ENCODE data around the gene PSAT1. TPM values are rescaled to one million over a fixed set of nuclear protein-coding genes. Genes with fewer than 3 reads are reported as not detected.

Gene PSAT1
- total RNA-seq, 1 experiment from 2014 or later: 112 TPM

GRCh38 chr9:78354324-78354973 is 57.5 kb downstream of the PSAT1 start:
- Mint-ChIP-seq H3K27ac (ENCODE audit: unreplicated experiment) (no peak overlapping the region), H3K27me3 (ENCODE audit: insufficient read depth, unreplicated experiment) (no peaks in the 10 kb centered on the region), H3K4me1 (ENCODE audit: low read depth, unreplicated experiment) (no peaks in the 10 kb centered on the region), H3K36me3 (ENCODE audit: insufficient read depth, unreplicated experiment) (no peaks in the 10 kb centered on the region), H3K9me3 (ENCODE audit: unreplicated experiment) (no peaks in the 10 kb centered on the region), H3K4me3 (ENCODE audit: unreplicated experiment) (no peak overlapping the region)
- intact Hi-C loops (cut with micrococcal nuclease; ENCODE audit: unreplicated experiment): no loop called here
- Histone ChIP-seq H3K4me1 (no peaks in the 10 kb centered on the region), H3K27me3 (replicated peaks; ENCODE audit: control insufficient read depth, insufficient read depth, low read length) (no peaks in the 10 kb centered on the region), H3K4me3 (ENCODE audit: low read depth, low read length) (no peak overlapping the region), H3K9me3 (no peaks in the 10 kb centered on the region), H3K36me3 (ENCODE audit: control insufficient read depth, insufficient read depth, low read length) (no peaks in the 10 kb centered on the region)
- no TSS peak for BruUV-seq (replicated peaks)
- ChIA-PET CTCF (no interaction called here), POLR2A (interaction anchor here (0.5 kb wide), 1 partner anchor 94 kb away, joined by 4 read pairs; no protein-coding TSS in a partner anchor)
- DNase-seq: peak in 1 of 2 experiments; percentile 1
- no peak for TF ChIP-seq CTCF (IDR thresholded peaks at IDR 0.05; ENCODE audit: insufficient read depth in 1 of 2, low read depth in 1 of 2, low read length in 1 of 2, severe bottlenecking in 1 of 2, unreplicated experiment in 1 of 2)

GRCh38 chr9:78354989-78355388 is 58.1 kb downstream of the PSAT1 start:
- H3K4me3 ChIP-seq (ENCODE audit: low read depth, low read length): no peak overlapping the region
- H3K9me3 Mint-ChIP-seq (ENCODE audit: unreplicated experiment): no peaks in the 10 kb centered on the region
- H3K4me3 Mint-ChIP-seq (ENCODE audit: unreplicated experiment): no peak overlapping the region
- no peaks in the 10 kb centered on the region for H3K36me3 Mint-ChIP-seq (ENCODE audit: insufficient read depth, unreplicated experiment)
- CTCF ChIA-PET: no interaction called here
- no peaks in the 10 kb centered on the region for H3K27me3 ChIP-seq (replicated peaks; ENCODE audit: control insufficient read depth, insufficient read depth, low read length)
- POLR2A ChIA-PET: interaction anchor here (0.5 kb wide), 1 partner anchor 95 kb away, joined by 4 read pairs; no protein-coding TSS in a partner anchor
- no peaks in the 10 kb centered on the region for H3K27me3 Mint-ChIP-seq (ENCODE audit: insufficient read depth, unreplicated experiment)
- H3K4me1 Mint-ChIP-seq (ENCODE audit: low read depth, unreplicated experiment): no peaks in the 10 kb centered on the region
- H3K27ac Mint-ChIP-seq (ENCODE audit: unreplicated experiment): no peak overlapping the region
- DNase-seq: no peak
- no peak for TF ChIP-seq CTCF (IDR thresholded peaks at IDR 0.05; ENCODE audit: insufficient read depth in 1 of 2, low read depth in 1 of 2, low read length in 1 of 2, severe bottlenecking in 1 of 2, unreplicated experiment in 1 of 2)
- H3K9me3 ChIP-seq: no peaks in the 10 kb centered on the region
- no peaks in the 10 kb centered on the region for H3K4me1 ChIP-seq
- intact Hi-C loops (cut with micrococcal nuclease; ENCODE audit: unreplicated experiment): no loop called here
- no TSS peak for BruUV-seq (replicated peaks)
- no peaks in the 10 kb centered on the region for H3K36me3 ChIP-seq (ENCODE audit: control insufficient read depth, insufficient read depth, low read length)

DNA sequence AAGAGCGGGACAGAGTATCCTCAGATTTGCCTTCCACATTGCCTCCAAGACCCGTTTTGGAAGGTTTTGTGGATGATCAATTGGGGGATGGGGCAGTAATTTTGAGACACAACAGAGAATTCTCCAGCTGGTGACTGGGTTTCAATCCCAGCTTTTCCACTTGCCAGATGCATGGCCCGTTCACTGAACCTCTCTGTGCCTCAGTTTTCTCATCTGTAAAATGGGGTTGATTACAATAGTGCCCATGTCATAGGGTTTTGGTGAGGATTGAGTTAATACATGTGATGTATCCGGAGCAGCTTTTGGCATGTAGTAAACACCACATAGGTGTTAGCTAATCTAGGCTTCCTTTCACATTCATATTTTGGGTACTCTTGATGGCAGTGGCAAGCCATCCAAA is 59.7 kb downstream of the PSAT1 start:
- intact Hi-C loops (cut with micrococcal nuclease; ENCODE audit: unreplicated experiment): no loop called here
- DNase-seq: no peak
- CTCF ChIA-PET: no interaction called here
- no peak overlapping the region for H3K4me3 ChIP-seq (ENCODE audit: low read depth, low read length)
- Mint-ChIP-seq H3K36me3 (ENCODE audit: insufficient read depth, unreplicated experiment) (no peaks in the 10 kb centered on the region), H3K4me3 (ENCODE audit: unreplicated experiment) (no peak overlapping the region), H3K27ac (ENCODE audit: unreplicated experiment) (no peak overlapping the region), H3K4me1 (ENCODE audit: low read depth, unreplicated experiment) (no peaks in the 10 kb centered on the region), H3K9me3 (ENCODE audit: unreplicated experiment) (no peaks in the 10 kb centered on the region), H3K27me3 (ENCODE audit: insufficient read depth, unreplicated experiment) (no peaks in the 10 kb centered on the region)
- no peaks in the 10 kb centered on the region for H3K27me3 ChIP-seq (replicated peaks; ENCODE audit: control insufficient read depth, insufficient read depth, low read length)
- no peaks in the 10 kb centered on the region for H3K36me3 ChIP-seq (ENCODE audit: control insufficient read depth, insufficient read depth, low read length)
- TF ChIP-seq CTCF (IDR thresholded peaks at IDR 0.05; ENCODE audit: insufficient read depth in 1 of 2, low read depth in 1 of 2, low read length in 1 of 2, severe bottlenecking in 1 of 2, unreplicated experiment in 1 of 2): no peak
- H3K9me3 ChIP-seq: no peaks in the 10 kb centered on the region
- H3K4me1 ChIP-seq: no peaks in the 10 kb centered on the region
- POLR2A ChIA-PET: no interaction called here
- no TSS peak for BruUV-seq (replicated peaks)

Data from Caco-2 (cell line).